Liver (tissue), 9 donors: ENCODE measurements around the gene SNAI3. TPM values are rescaled to one million over a fixed set of nuclear protein-coding genes. Genes with fewer than 3 reads are reported as not detected.

Source experiments
- DNase-seq: peaks from one replicate; pipeline ENCODE4 v3.0.0-alpha.2; 2017; ENCODE audit warnings: low spot score
- H3K27ac ChIP-seq, 2 donors: one replicate each; pipeline ENCODE4 v1.7.0; 2013; ENCODE audit warnings: inconsistent platforms in 2 of 2, low read length in 2 of 2, control low read depth in 1 of 2, low read depth in 1 of 2, mild to moderate bottlenecking in 1 of 2
- H3K27me3 ChIP-seq, 4 donors: one replicate each; pipeline versions ENCODE4 v1.6.1 to v1.7.0; 2013; ENCODE audit warnings: low read length in 3 of 4, inconsistent platforms in 1 of 4, mild to moderate bottlenecking in 1 of 4, moderate library complexity in 1 of 4; ENCODE audit not compliant: control insufficient read depth in 4 of 4, insufficient read depth in 4 of 4
- H3K36me3 ChIP-seq, 4 donors: one replicate each; pipeline versions ENCODE4 v1.6.1 to v1.7.0; 2013; ENCODE audit warnings: low read length in 3 of 4, mild to moderate bottlenecking in 3 of 4, low read depth in 1 of 4, moderate library complexity in 1 of 4; ENCODE audit not compliant: control insufficient read depth in 4 of 4, insufficient read depth in 3 of 4
- H3K4me1 ChIP-seq, 4 donors: one replicate each; pipeline versions ENCODE4 v1.6.1 to v1.7.0; 2013; ENCODE audit warnings: low read length in 3 of 4, mild to moderate bottlenecking in 3 of 4, moderate library complexity in 1 of 4; ENCODE audit not compliant: control insufficient read depth in 4 of 4, insufficient read depth in 4 of 4
- H3K4me3 ChIP-seq, 3 donors: one replicate each; pipeline versions ENCODE4 v1.6.1 to v1.7.0; 2013; ENCODE audit warnings: low read length in 3 of 3, control low read depth in 1 of 3, low read depth in 1 of 3, mild to moderate bottlenecking in 1 of 3
- H3K9ac ChIP-seq, 2 donors: one replicate each; pipeline ENCODE4 v1.7.0; 2013; ENCODE audit warnings: low read length in 2 of 2, mild to moderate bottlenecking in 2 of 2, moderate library complexity in 2 of 2, control low read depth in 1 of 2, low read depth in 1 of 2
- H3K9me3 ChIP-seq, 4 donors: one replicate each; pipeline versions ENCODE4 v1.6.1 to v1.7.0; 2013; ENCODE audit warnings: low read length in 3 of 4; ENCODE audit not compliant: control insufficient read depth in 4 of 4
- EGR1 ChIP-seq, 2 donors: IDR thresholded peaks; 2 replicates each; pipeline ENCODE4 v1.6.1; 2016 to 2018; ENCODE audit warnings: antibody characterized with exemption in 2 of 2, low read depth in 2 of 2
- FOXA2 ChIP-seq: IDR thresholded peaks from 2 replicates; pipeline ENCODE4 v1.6.1; 2016; ENCODE audit warnings: antibody characterized with exemption
- GABPA ChIP-seq, 2 donors: IDR thresholded peaks in 1 of 2; conservative IDR thresholded peaks in 1 of 2; 2 replicates each; pipeline ENCODE4 v1.6.1; 2016; ENCODE audit warnings: antibody characterized with exemption in 2 of 2, mild to moderate bottlenecking in 1 of 2, moderate library complexity in 1 of 2
- HNF4A ChIP-seq, 2 donors: conservative IDR thresholded peaks; 2 replicates each; pipeline ENCODE4 v1.6.1; 2016; ENCODE audit warnings: antibody characterized with exemption in 2 of 2, mild to moderate bottlenecking in 2 of 2
- HNF4G ChIP-seq: IDR thresholded peaks from 2 replicates; pipeline ENCODE4 v1.6.1; 2016; ENCODE audit warnings: antibody characterized with exemption
- JUND ChIP-seq, 2 donors: IDR thresholded peaks; 2 replicates each; pipeline ENCODE4 v1.6.1; 2016; ENCODE audit warnings: antibody characterized with exemption in 2 of 2
- NR2F2 ChIP-seq: IDR thresholded peaks from 2 replicates; pipeline ENCODE4 v1.6.1; 2016; ENCODE audit warnings: antibody characterized with exemption
- RAD21 ChIP-seq, 2 donors: IDR thresholded peaks; 2 replicates each; pipeline ENCODE4 v1.6.1; 2016; ENCODE audit warnings: antibody characterized with exemption in 2 of 2, mild to moderate bottlenecking in 2 of 2
- RXRA ChIP-seq, 2 donors: IDR thresholded peaks; 2 replicates each; pipeline ENCODE4 v1.6.1; 2017 to 2018; ENCODE audit warnings: antibody characterized with exemption in 2 of 2, mild to moderate bottlenecking in 1 of 2
- SP1 ChIP-seq: IDR thresholded peaks from 2 replicates; pipeline ENCODE4 v1.6.1; 2018; ENCODE audit warnings: antibody characterized with exemption, mild to moderate bottlenecking
- TAF1 ChIP-seq: conservative IDR thresholded peaks from 2 replicates; pipeline ENCODE4 v1.6.1; 2016; ENCODE audit warnings: antibody characterized with exemption, mild to moderate bottlenecking
- YY1 ChIP-seq: IDR thresholded peaks from 2 replicates; pipeline ENCODE4 v1.6.1; 2016; ENCODE audit warnings: antibody characterized with exemption, mild to moderate bottlenecking
- WGBS: extraction: QIAGEN DNeasy Blood & Tissue Kit; methylation state at CpG from one replicate; pipeline ENCODE4 v1.1.7; 2013; 5-methylcytosine and 5-hydroxymethylcytosine counted together
- polyA plus RNA-seq, 2 donors: library from polyadenylated mRNA; stranded (reverse) in 1 of 2; unstranded in 1 of 2; fragments of 200-250 nt in 1 of 2; fragments of >200 nt in 1 of 2; fragmentation: Nextera tagmentation in 1 of 2; extraction: Ambion mirVana in 1 of 2; gene quantifications; one replicate each; pipeline versions ENCODE4 v1.2.1 to v1.2.3, GENCODE V29; 2013 to 2015
- total RNA-seq, 2 donors: library from RNA; depleted of rRNA; stranded (reverse); fragments of >200 nt; gene quantifications; one replicate each; pipeline ENCODE4 v1.2.3, GENCODE V29; 2014
- TF ChIP-seq, protein P1 (sequence below): IDR thresholded peaks from 2 replicates; pipeline ENCODE4 v1.6.1; 2016; ENCODE audit warnings: antibody characterized with exemption, mild to moderate bottlenecking
- TF ChIP-seq, protein P2 (sequence below): IDR thresholded peaks from 2 replicates; pipeline ENCODE4 v1.6.1; 2016; ENCODE audit warnings: antibody characterized with exemption
- TF ChIP-seq, protein P3 (sequence below): IDR thresholded peaks from 2 replicates; pipeline ENCODE4 v1.6.1; 2016; ENCODE audit warnings: antibody characterized with exemption
- TF ChIP-seq, protein P4 (sequence below): fragments of 150-350 bp; IDR thresholded peaks from 2 replicates; pipeline ENCODE4 v1.5.1; 2017; ENCODE audit warnings: improper control_type of control experiment, low read depth, low read length; ENCODE audit not compliant: missing input control
- donor health status: healthy.
- donor health status: healthy.
- donor health status: healthy.
- donor health status: healthy.
- donor health status: healthy.

SNAI3 gene
- total and polyA plus RNA-seq, 4 donors: 0.05 to 0.48 (median 0.20) TPM

- Histone ChIP-seq H3K36me3 (no peaks in the 10 kb centered on the region), H3K4me1 (peaks cover 7 to 31% (median 21%) of the 10 kb centered on the region in 4 donors), H3K27me3 (no peaks in the 10 kb centered on the region), H3K9me3 (no peaks in the 10 kb centered on the region), H3K27ac (no peak overlapping the region), H3K4me3 (no peak overlapping the region), H3K9ac (no peak overlapping the region)
- no peak for TF ChIP-seq FOXA2
- no peak for TF ChIP-seq GABPA (IDR thresholded peaks at IDR 0.05 in 1 of 2, conservative IDR thresholded peaks at IDR 0.05 in 1 of 2)
- no peak for TF ChIP-seq SP1
- no peak for TF ChIP-seq EGR1 (IDR thresholded peaks at IDR 0.05; ENCODE audit: low read depth in 2 of 2)
- TF ChIP-seq TAF1: no peak
- no peak for TF ChIP-seq RXRA (IDR thresholded peaks at IDR 0.05)
- TF ChIP-seq, protein P1, sequence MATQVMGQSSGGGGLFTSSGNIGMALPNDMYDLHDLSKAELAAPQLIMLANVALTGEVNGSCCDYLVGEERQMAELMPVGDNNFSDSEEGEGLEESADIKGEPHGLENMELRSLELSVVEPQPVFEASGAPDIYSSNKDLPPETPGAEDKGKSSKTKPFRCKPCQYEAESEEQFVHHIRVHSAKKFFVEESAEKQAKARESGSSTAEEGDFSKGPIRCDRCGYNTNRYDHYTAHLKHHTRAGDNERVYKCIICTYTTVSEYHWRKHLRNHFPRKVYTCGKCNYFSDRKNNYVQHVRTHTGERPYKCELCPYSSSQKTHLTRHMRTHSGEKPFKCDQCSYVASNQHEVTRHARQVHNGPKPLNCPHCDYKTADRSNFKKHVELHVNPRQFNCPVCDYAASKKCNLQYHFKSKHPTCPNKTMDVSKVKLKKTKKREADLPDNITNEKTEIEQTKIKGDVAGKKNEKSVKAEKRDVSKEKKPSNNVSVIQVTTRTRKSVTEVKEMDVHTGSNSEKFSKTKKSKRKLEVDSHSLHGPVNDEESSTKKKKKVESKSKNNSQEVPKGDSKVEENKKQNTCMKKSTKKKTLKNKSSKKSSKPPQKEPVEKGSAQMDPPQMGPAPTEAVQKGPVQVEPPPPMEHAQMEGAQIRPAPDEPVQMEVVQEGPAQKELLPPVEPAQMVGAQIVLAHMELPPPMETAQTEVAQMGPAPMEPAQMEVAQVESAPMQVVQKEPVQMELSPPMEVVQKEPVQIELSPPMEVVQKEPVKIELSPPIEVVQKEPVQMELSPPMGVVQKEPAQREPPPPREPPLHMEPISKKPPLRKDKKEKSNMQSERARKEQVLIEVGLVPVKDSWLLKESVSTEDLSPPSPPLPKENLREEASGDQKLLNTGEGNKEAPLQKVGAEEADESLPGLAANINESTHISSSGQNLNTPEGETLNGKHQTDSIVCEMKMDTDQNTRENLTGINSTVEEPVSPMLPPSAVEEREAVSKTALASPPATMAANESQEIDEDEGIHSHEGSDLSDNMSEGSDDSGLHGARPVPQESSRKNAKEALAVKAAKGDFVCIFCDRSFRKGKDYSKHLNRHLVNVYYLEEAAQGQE: no peak
- no peak for TF ChIP-seq HNF4A (conservative IDR thresholded peaks at IDR 0.05)
- no peak for TF ChIP-seq NR2F2
- no peak for TF ChIP-seq YY1
- TF ChIP-seq JUND (IDR thresholded peaks at IDR 0.05): no peak
- TF ChIP-seq, protein P2, sequence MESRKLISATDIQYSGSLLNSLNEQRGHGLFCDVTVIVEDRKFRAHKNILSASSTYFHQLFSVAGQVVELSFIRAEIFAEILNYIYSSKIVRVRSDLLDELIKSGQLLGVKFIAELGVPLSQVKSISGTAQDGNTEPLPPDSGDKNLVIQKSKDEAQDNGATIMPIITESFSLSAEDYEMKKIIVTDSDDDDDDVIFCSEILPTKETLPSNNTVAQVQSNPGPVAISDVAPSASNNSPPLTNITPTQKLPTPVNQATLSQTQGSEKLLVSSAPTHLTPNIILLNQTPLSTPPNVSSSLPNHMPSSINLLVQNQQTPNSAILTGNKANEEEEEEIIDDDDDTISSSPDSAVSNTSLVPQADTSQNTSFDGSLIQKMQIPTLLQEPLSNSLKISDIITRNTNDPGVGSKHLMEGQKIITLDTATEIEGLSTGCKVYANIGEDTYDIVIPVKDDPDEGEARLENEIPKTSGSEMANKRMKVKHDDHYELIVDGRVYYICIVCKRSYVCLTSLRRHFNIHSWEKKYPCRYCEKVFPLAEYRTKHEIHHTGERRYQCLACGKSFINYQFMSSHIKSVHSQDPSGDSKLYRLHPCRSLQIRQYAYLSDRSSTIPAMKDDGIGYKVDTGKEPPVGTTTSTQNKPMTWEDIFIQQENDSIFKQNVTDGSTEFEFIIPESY: no peak
- TF ChIP-seq HNF4G: no peak
- DNase-seq: no peak
- WGBS: 79% methylated on average over 15 of the region's 15 CpGs
Measured at GRCh38 chr16:88684569-88685155, 1.6 kb downstream of the SNAI3 start.

DNA sequence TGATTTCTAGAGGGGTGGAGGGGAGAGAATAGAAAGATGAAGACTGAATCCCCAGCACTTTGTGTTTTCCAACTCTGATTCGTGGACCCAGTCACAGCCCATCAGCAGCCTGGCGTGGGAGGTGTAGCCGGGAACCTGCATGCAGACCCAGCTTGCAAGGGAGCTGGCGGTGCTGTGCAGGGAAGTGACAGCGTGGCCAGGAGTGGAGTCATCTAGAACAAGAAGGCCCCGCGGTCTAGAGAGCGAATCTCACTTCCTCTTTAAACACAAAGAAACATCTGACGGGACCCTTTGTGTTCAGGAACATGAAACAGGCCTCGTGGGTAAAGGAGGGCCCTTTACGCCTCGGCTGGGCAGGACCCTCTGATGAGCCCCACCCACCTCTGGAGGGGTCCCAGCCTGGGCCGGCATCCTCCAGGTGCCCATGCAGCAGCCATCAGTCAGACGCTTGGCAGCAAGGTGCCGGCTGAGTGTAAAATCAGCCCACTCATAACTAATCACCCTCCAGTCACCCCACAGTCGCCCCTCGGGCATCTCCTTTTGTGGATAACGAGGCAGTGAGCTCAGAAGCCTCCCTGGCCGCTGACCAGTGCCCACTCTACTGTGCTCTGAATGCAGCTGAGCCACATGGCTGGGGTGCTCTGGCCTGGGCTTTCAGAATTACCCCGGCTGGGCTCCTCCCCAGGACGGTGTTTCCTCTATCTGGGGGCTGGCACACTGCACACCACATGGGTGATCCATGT lies 4.4 kb downstream of the SNAI3 start:
- TF ChIP-seq, protein P2: no peak
- TF ChIP-seq TAF1 (no peak), SP1 (no peak), RAD21 (IDR thresholded peaks at IDR 0.05) (no peak), YY1 (no peak), NR2F2 (no peak)
- TF ChIP-seq, protein P3, sequence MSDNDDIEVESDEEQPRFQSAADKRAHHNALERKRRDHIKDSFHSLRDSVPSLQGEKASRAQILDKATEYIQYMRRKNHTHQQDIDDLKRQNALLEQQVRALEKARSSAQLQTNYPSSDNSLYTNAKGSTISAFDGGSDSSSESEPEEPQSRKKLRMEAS: no peak
- TF ChIP-seq, protein P4, sequence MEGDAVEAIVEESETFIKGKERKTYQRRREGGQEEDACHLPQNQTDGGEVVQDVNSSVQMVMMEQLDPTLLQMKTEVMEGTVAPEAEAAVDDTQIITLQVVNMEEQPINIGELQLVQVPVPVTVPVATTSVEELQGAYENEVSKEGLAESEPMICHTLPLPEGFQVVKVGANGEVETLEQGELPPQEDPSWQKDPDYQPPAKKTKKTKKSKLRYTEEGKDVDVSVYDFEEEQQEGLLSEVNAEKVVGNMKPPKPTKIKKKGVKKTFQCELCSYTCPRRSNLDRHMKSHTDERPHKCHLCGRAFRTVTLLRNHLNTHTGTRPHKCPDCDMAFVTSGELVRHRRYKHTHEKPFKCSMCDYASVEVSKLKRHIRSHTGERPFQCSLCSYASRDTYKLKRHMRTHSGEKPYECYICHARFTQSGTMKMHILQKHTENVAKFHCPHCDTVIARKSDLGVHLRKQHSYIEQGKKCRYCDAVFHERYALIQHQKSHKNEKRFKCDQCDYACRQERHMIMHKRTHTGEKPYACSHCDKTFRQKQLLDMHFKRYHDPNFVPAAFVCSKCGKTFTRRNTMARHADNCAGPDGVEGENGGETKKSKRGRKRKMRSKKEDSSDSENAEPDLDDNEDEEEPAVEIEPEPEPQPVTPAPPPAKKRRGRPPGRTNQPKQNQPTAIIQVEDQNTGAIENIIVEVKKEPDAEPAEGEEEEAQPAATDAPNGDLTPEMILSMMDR: no peak
- 56% methylated on average over 21 of the region's 21 CpGs for WGBS
- Histone ChIP-seq H3K9me3 (no peaks in the 10 kb centered on the region), H3K9ac (no peak overlapping the region), H3K36me3 (no peaks in the 10 kb centered on the region), H3K27me3 (no peaks in the 10 kb centered on the region), H3K4me3 (no peak overlapping the region), H3K27ac (no peak overlapping the region), H3K4me1 (peaks cover 7 to 26% (median 13%) of the 10 kb centered on the region in 4 donors)
- no peak for DNase-seq
